Mesendoderm (in vitro differentiated cells): Measurements from ENCODE around the gene TANC1.

Experiments
- DNase-seq: peaks from one replicate; pipeline ENCODE4 v3.0.0; 2013
- H2AK5ac ChIP-seq: 2 replicates; pipeline ENCODE4 v1.6.1; 2013; ENCODE audit warnings: low read length, inconsistent platforms
- H2BK120ac ChIP-seq: 2 replicates; pipeline ENCODE4 v1.6.1; 2013; ENCODE audit warnings: low read depth, mild to moderate bottlenecking, low read length, moderate library complexity, mixed read lengths
- H2BK15ac ChIP-seq: replicated peaks from 2 replicates; pipeline ENCODE4 v1.6.1; 2013; ENCODE audit warnings: low read depth, mild to moderate bottlenecking, moderate library complexity
- H2BK5ac ChIP-seq: 2 replicates; pipeline ENCODE4 v1.6.1; 2013; ENCODE audit warnings: low read length, inconsistent platforms
- H3K18ac ChIP-seq: 2 replicates; pipeline ENCODE4 v1.6.1; 2013; ENCODE audit warnings: mild to moderate bottlenecking, low read length, mixed read lengths
- H3K23ac ChIP-seq: one replicate; pipeline ENCODE4 v1.6.1; 2013; ENCODE audit warnings: low read length
- H3K27ac ChIP-seq: 2 replicates; pipeline ENCODE4 v1.5.1; 2013; ENCODE audit warnings: low read depth, mild to moderate bottlenecking, inconsistent platforms, low read length, moderate library complexity
- H3K27me3 ChIP-seq: 2 replicates; pipeline ENCODE4 v1.6.1; 2013; ENCODE audit warnings: low read length, control low read depth, mild to moderate bottlenecking, inconsistent platforms; ENCODE audit not compliant: insufficient read depth, poor library complexity
- H3K36me3 ChIP-seq: 2 replicates; pipeline ENCODE4 v1.6.1; 2013; ENCODE audit warnings: low read length, inconsistent platforms; ENCODE audit not compliant: control insufficient read depth, insufficient read depth
- H3K4ac ChIP-seq: one replicate; pipeline ENCODE4 v1.6.1; 2013; ENCODE audit warnings: low read depth, mild to moderate bottlenecking, low read length, moderate library complexity
- H3K4me1 ChIP-seq: 2 replicates; pipeline ENCODE4 v1.6.1; 2013; ENCODE audit warnings: low read depth, low read length, inconsistent platforms; ENCODE audit not compliant: control insufficient read depth
- H3K4me2 ChIP-seq: 2 replicates; pipeline ENCODE4 v1.6.1; 2013; ENCODE audit warnings: low read length
- H3K4me3 ChIP-seq: 2 replicates; pipeline ENCODE4 v1.5.1; 2013; ENCODE audit warnings: mild to moderate bottlenecking, low read length
- H3K56ac ChIP-seq: one replicate; pipeline ENCODE4 v1.6.1; 2013; ENCODE audit warnings: low read length
- H3K79me1 ChIP-seq: 2 replicates; pipeline ENCODE4 v1.6.1; 2013; ENCODE audit warnings: low read length, inconsistent platforms
- H3K79me2 ChIP-seq: 2 replicates; pipeline ENCODE4 v1.6.1; 2013; ENCODE audit warnings: mild to moderate bottlenecking, low read length; ENCODE audit not compliant: control insufficient read depth, insufficient read depth
- H3K9ac ChIP-seq: 2 replicates; pipeline ENCODE4 v1.6.1; 2013; ENCODE audit warnings: low read length, inconsistent platforms
- H4K5ac ChIP-seq: one replicate; pipeline ENCODE4 v1.6.1; 2013; ENCODE audit warnings: low read length
- H4K8ac ChIP-seq: one replicate; pipeline ENCODE4 v1.6.1; 2013; ENCODE audit warnings: low read depth, mild to moderate bottlenecking, control low read depth, low read length, moderate library complexity
- WGBS: extraction: QIAGEN DNeasy Blood & Tissue Kit; methylation state at CpG from one replicate; pipeline ENCODE4 v1.1.7; 2013; ENCODE audit warnings: low lambda C conversion rate, missing lambda C conversion rate; ENCODE audit not compliant: insufficient coverage; ENCODE audit errors: extremely low coverage; 5-methylcytosine and 5-hydroxymethylcytosine counted together

The TANC1 gene

GRCh38 chr2:159176555-159176954 lies 208.1 kb downstream of the TANC1 start:
- Histone ChIP-seq H3K4me3 (no peak overlapping the region), H3K36me3 (no peaks in the 10 kb centered on the region), H3K18ac (no peak overlapping the region), H3K79me2 (no peaks in the 10 kb centered on the region), H4K8ac (no peak overlapping the region), H2BK120ac (no peak overlapping the region), H3K4ac (no peak overlapping the region), H3K23ac (no peak overlapping the region), H3K4me2 (no peak overlapping the region), H3K56ac (no peak overlapping the region), H2BK5ac (no peak overlapping the region), H4K5ac (no peak overlapping the region), H2AK5ac (no peak overlapping the region), H2BK15ac (no peak overlapping the region), H3K9ac (no peak overlapping the region), H3K79me1 (no peaks in the 10 kb centered on the region), H3K27ac (no peak overlapping the region), H3K27me3 (no peaks in the 10 kb centered on the region), H3K4me1 (no peaks in the 10 kb centered on the region)
- WGBS = no CpG with 5 or more reads among the region's 5 CpGs
- DNase-seq = no peak

DNA sequence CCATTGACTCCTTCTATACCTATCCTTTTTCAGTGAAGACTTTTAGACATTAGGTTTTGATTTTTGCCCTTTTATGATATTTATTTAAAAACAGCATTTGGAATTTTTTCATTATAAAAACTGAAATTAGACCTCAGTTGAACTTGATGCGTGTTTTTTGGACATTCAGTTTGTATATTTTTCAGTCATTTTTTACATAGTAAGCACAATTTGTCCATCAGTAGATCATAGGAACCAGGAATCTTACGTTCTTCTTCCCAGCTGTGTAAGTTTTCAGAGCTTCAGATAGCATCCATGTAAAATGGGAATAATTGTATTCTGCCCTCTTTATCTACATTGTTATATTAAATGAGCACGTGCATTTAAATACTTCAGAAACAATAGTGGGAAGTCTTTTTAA lies 208.9 kb downstream of the TANC1 start:
- Histone ChIP-seq H2BK120ac (no peak overlapping the region), H3K23ac (no peak overlapping the region), H3K9ac (no peak overlapping the region), H3K4ac (no peak overlapping the region), H3K56ac (no peak overlapping the region), H2AK5ac (no peak overlapping the region), H3K18ac (no peak overlapping the region), H3K4me2 (no peak overlapping the region), H2BK5ac (no peak overlapping the region), H3K79me1 (no peaks in the 10 kb centered on the region), H2BK15ac (no peak overlapping the region), H3K4me1 (no peaks in the 10 kb centered on the region), H4K5ac (no peak overlapping the region), H3K27me3 (no peaks in the 10 kb centered on the region), H3K27ac (no peak overlapping the region), H3K36me3 (no peaks in the 10 kb centered on the region), H3K79me2 (no peaks in the 10 kb centered on the region), H3K4me3 (no peak overlapping the region), H4K8ac (no peak overlapping the region)
- WGBS = no CpG with 5 or more reads among the region's 3 CpGs
- DNase-seq = no peak

GRCh38 chr2:159177957-159178356 lies 209.5 kb downstream of the TANC1 start:
- Histone ChIP-seq H3K79me1 (no peaks in the 10 kb centered on the region), H2AK5ac (no peak overlapping the region), H3K56ac (no peak overlapping the region), H2BK5ac (no peak overlapping the region), H3K4me3 (no peak overlapping the region), H3K36me3 (no peaks in the 10 kb centered on the region), H3K79me2 (no peaks in the 10 kb centered on the region), H3K4me1 (no peaks in the 10 kb centered on the region), H4K5ac (no peak overlapping the region), H3K4me2 (no peak overlapping the region), H3K27me3 (no peaks in the 10 kb centered on the region), H3K18ac (no peak overlapping the region), H4K8ac (no peak overlapping the region), H3K9ac (no peak overlapping the region), H2BK15ac (no peak overlapping the region), H3K27ac (no peak overlapping the region), H2BK120ac (no peak overlapping the region), H3K4ac (no peak overlapping the region), H3K23ac (no peak overlapping the region)
- no peak for DNase-seq
- no CpG with 5 or more reads among the region's 7 CpGs for WGBS

DNA sequence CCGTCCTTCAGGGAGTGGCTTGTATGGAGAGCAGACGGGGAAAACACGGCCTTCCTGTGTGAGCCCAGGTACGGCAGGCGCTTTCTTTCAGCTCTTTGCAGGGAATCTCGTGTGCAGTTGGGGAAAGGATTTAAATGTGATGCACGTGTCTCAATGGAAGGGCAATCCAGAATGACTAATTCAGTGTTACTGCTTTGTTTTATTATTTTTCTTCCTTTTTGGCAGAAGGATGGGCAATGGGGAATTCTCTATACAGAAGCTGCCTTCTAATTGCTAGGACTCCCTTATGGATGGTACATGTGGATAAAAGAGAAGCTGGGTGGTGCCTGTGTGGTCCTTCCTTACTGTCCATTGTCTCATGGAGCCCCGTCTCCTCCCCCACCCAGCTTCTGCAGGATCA lies 210.7 kb downstream of the TANC1 start:
- H3K36me3 ChIP-seq = no peaks in the 10 kb centered on the region
- H3K27me3 ChIP-seq = no peaks in the 10 kb centered on the region
- no CpG with 5 or more reads among the region's 8 CpGs for WGBS

DNA sequence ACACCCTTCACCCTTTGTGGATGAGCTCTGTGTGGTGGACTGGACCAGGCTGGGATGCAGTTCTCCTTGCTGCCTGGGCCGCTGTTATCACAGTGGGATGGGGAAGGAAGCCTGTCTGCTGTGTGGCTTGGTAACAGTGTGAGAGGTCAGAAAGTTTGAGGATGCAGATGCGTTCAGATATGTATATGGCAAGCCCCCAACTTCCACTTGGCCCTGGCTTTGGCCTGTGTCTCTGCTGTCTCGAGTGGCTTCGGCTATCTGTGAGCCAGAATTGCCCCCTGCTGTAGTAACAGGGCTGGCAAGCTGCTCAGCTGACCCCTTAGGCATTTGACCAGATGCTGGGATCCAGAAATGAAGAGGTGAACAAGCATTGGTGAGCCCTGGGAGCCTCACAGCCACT lies 211.3 kb downstream of the TANC1 start:
- Histone ChIP-seq H3K18ac (no peak overlapping the region), H3K27me3 (no peaks in the 10 kb centered on the region), H2BK15ac (no peak overlapping the region), H2BK5ac (no peak overlapping the region), H4K5ac (no peak overlapping the region), H3K4me1 (no peaks in the 10 kb centered on the region), H3K23ac (no peak overlapping the region), H2AK5ac (no peak overlapping the region), H4K8ac (no peak overlapping the region), H3K4me3 (no peak overlapping the region), H3K79me2 (no peaks in the 10 kb centered on the region), H3K36me3 (no peaks in the 10 kb centered on the region), H3K9ac (no peak overlapping the region), H3K4me2 (no peak overlapping the region), H3K27ac (no peak overlapping the region), H2BK120ac (no peak overlapping the region), H3K79me1 (no peaks in the 10 kb centered on the region), H3K4ac (no peak overlapping the region), H3K56ac (no peak overlapping the region)
- no peak for DNase-seq
- no CpG with 5 or more reads among the region's 4 CpGs for WGBS

More for the DNA sequence above, 210.7 kb downstream of the TANC1 start:
- H2BK120ac ChIP-seq = no peak overlapping the region
- no peaks in the 10 kb centered on the region for H3K4me1 ChIP-seq
- H2BK15ac ChIP-seq = no peak overlapping the region
- no peak for DNase-seq
- no peak overlapping the region for H4K5ac ChIP-seq
- H3K56ac ChIP-seq = no peak overlapping the region
- H3K79me2 ChIP-seq = no peaks in the 10 kb centered on the region
- no peak overlapping the region for H3K4me2 ChIP-seq
- no peak overlapping the region for H4K8ac ChIP-seq
- H3K4ac ChIP-seq = no peak overlapping the region
- no peak overlapping the region for H2BK5ac ChIP-seq
- no peak overlapping the region for H3K4me3 ChIP-seq
- H3K9ac ChIP-seq = no peak overlapping the region
- no peak overlapping the region for H3K18ac ChIP-seq
- H3K23ac ChIP-seq = no peak overlapping the region
- no peak overlapping the region for H3K27ac ChIP-seq
- H2AK5ac ChIP-seq = no peak overlapping the region
- no peaks in the 10 kb centered on the region for H3K79me1 ChIP-seq

DNA sequence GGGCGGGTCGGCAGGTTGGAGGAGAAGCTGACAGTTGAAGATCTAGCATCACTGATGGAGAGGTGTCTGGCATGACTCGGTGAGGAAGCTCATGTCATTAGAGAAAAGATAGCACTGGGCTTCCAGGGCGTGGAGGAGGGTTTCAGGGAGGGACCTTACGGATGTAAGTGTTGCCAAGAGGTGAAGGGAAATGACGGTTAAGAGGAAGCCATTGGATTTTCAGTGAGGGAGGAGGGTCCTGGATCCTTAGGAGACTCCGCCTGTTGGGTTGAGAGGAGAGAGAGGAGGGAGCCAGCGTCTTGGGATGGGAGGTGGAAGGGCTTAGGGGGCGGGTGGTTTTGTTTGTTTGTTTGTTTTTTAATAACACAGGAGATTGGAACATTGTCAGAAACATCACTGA lies 214.9 kb downstream of the TANC1 start:
- Histone ChIP-seq H2BK120ac (no peak overlapping the region), H4K8ac (no peak overlapping the region), H3K23ac (no peak overlapping the region), H3K79me2 (no peaks in the 10 kb centered on the region), H3K79me1 (no peaks in the 10 kb centered on the region), H3K56ac (no peak overlapping the region), H2BK15ac (no peak overlapping the region), H4K5ac (no peak overlapping the region), H2BK5ac (no peak overlapping the region), H3K4me3 (no peak overlapping the region), H3K9ac (no peak overlapping the region), H3K4me2 (no peak overlapping the region), H3K18ac (no peak overlapping the region), H3K36me3 (no peaks in the 10 kb centered on the region), H2AK5ac (no peak overlapping the region), H3K27ac (no peak overlapping the region), H3K4ac (no peak overlapping the region), H3K4me1 (no peaks in the 10 kb centered on the region), H3K27me3 (no peaks in the 10 kb centered on the region)
- DNase-seq = no peak
- no CpG with 5 or more reads among the region's 9 CpGs for WGBS
